Mesendoderm (in vitro differentiated cells): ENCODE data around the gene NAE1.

Experiments used
- DNase-seq: peaks from one replicate; pipeline ENCODE4 v3.0.0; 2013
- H2AK5ac ChIP-seq: 2 replicates; pipeline ENCODE4 v1.6.1; 2013; ENCODE audit warnings: low read length, inconsistent platforms
- H2BK120ac ChIP-seq: 2 replicates; pipeline ENCODE4 v1.6.1; 2013; ENCODE audit warnings: low read depth, mild to moderate bottlenecking, low read length, moderate library complexity, mixed read lengths
- H2BK15ac ChIP-seq: replicated peaks from 2 replicates; pipeline ENCODE4 v1.6.1; 2013; ENCODE audit warnings: low read depth, mild to moderate bottlenecking, moderate library complexity
- H2BK5ac ChIP-seq: 2 replicates; pipeline ENCODE4 v1.6.1; 2013; ENCODE audit warnings: low read length, inconsistent platforms
- H3K18ac ChIP-seq: 2 replicates; pipeline ENCODE4 v1.6.1; 2013; ENCODE audit warnings: mild to moderate bottlenecking, low read length, mixed read lengths
- H3K23ac ChIP-seq: one replicate; pipeline ENCODE4 v1.6.1; 2013; ENCODE audit warnings: low read length
- H3K27ac ChIP-seq: 2 replicates; pipeline ENCODE4 v1.5.1; 2013; ENCODE audit warnings: low read depth, mild to moderate bottlenecking, inconsistent platforms, low read length, moderate library complexity
- H3K27me3 ChIP-seq: 2 replicates; pipeline ENCODE4 v1.6.1; 2013; ENCODE audit warnings: low read length, control low read depth, mild to moderate bottlenecking, inconsistent platforms; ENCODE audit not compliant: insufficient read depth, poor library complexity
- H3K36me3 ChIP-seq: 2 replicates; pipeline ENCODE4 v1.6.1; 2013; ENCODE audit warnings: low read length, inconsistent platforms; ENCODE audit not compliant: control insufficient read depth, insufficient read depth
- H3K4ac ChIP-seq: one replicate; pipeline ENCODE4 v1.6.1; 2013; ENCODE audit warnings: low read depth, mild to moderate bottlenecking, low read length, moderate library complexity
- H3K4me1 ChIP-seq: 2 replicates; pipeline ENCODE4 v1.6.1; 2013; ENCODE audit warnings: low read depth, low read length, inconsistent platforms; ENCODE audit not compliant: control insufficient read depth
- H3K4me2 ChIP-seq: 2 replicates; pipeline ENCODE4 v1.6.1; 2013; ENCODE audit warnings: low read length
- H3K4me3 ChIP-seq: 2 replicates; pipeline ENCODE4 v1.5.1; 2013; ENCODE audit warnings: mild to moderate bottlenecking, low read length
- H3K56ac ChIP-seq: one replicate; pipeline ENCODE4 v1.6.1; 2013; ENCODE audit warnings: low read length
- H3K79me1 ChIP-seq: 2 replicates; pipeline ENCODE4 v1.6.1; 2013; ENCODE audit warnings: low read length, inconsistent platforms
- H3K79me2 ChIP-seq: 2 replicates; pipeline ENCODE4 v1.6.1; 2013; ENCODE audit warnings: mild to moderate bottlenecking, low read length; ENCODE audit not compliant: control insufficient read depth, insufficient read depth
- H3K9ac ChIP-seq: 2 replicates; pipeline ENCODE4 v1.6.1; 2013; ENCODE audit warnings: low read length, inconsistent platforms
- H4K5ac ChIP-seq: one replicate; pipeline ENCODE4 v1.6.1; 2013; ENCODE audit warnings: low read length
- H4K8ac ChIP-seq: one replicate; pipeline ENCODE4 v1.6.1; 2013; ENCODE audit warnings: low read depth, mild to moderate bottlenecking, control low read depth, low read length, moderate library complexity
- WGBS: extraction: QIAGEN DNeasy Blood & Tissue Kit; methylation state at CpG from one replicate; pipeline ENCODE4 v1.1.7; 2013; ENCODE audit warnings: low lambda C conversion rate, missing lambda C conversion rate; ENCODE audit not compliant: insufficient coverage; ENCODE audit errors: extremely low coverage; 5-methylcytosine and 5-hydroxymethylcytosine counted together

Gene NAE1

GRCh38 chr16:66844342-66845079 is 13.7 kb upstream of the NAE1 start, which contains the start of gene CA7:
CA7 (plus strand) TSS chr16:66844414; CDS start chr16:66844488, 74 bp downstream.
- Histone ChIP-seq H3K4ac (no peak within 1 kb of the TSS), H2BK5ac (no peak within 1 kb of the TSS)
- WGBS: no CpG with 5 or more reads among the region's 79 CpGs

DNA sequence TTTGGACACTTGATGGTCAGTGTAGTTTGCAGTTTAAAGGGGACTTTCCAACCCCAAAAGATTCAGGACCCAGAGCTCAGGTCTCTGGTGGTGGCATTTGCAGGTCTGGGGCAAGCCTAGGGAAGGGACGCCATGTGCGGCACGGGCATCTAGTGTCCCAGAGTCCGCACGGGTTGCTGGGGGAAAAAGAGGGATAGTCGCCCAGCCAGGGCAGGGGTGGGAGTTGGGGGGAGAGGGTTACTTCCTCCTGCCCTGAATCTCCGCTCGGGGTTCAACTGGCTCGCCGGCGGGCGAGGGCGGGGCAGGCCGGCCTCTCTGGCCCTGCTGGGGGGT is 13.2 kb upstream of the NAE1 start:
- H3K4me2 ChIP-seq: no peak overlapping the region
- H3K9ac ChIP-seq: no peak overlapping the region
- no peak overlapping the region for H3K4me3 ChIP-seq
- H3K27me3 ChIP-seq: peaks cover 23% of the 10 kb centered on the region
- no peak overlapping the region for H2BK120ac ChIP-seq
- H3K79me2 ChIP-seq: no peaks in the 10 kb centered on the region
- H2AK5ac ChIP-seq: no peak overlapping the region
- no peaks in the 10 kb centered on the region for H3K36me3 ChIP-seq
- DNase-seq: no peak
- H2BK5ac ChIP-seq: no peak overlapping the region
- no peaks in the 10 kb centered on the region for H3K4me1 ChIP-seq
- no peaks in the 10 kb centered on the region for H3K79me1 ChIP-seq
- H4K8ac ChIP-seq: no peak overlapping the region
- H3K23ac ChIP-seq: no peak overlapping the region
- H3K18ac ChIP-seq: no peak overlapping the region
- H2BK15ac ChIP-seq: no peak overlapping the region
- no peak overlapping the region for H3K56ac ChIP-seq
- no CpG with 5 or more reads among the region's 14 CpGs for WGBS
- no peak overlapping the region for H4K5ac ChIP-seq
- no peak overlapping the region for H3K4ac ChIP-seq
- no peak overlapping the region for H3K27ac ChIP-seq

More at GRCh38 chr16:66844342-66845079, 13.7 kb upstream of the NAE1 start, which contains the start of gene CA7:
- H3K56ac ChIP-seq: peak within 1 kb of the TSS; percentile 49
- peaks cover 23% of the 10 kb centered on the region for H3K27me3 ChIP-seq
- no peaks in the 10 kb centered on the region for H3K79me2 ChIP-seq
- no peaks in the 10 kb centered on the region for H3K79me1 ChIP-seq
- no peak within 1 kb of the TSS for H2BK120ac ChIP-seq
- no peak within 1 kb of the TSS for H3K18ac ChIP-seq
- no peak within 1 kb of the TSS for H2AK5ac ChIP-seq
- H4K8ac ChIP-seq: no peak within 1 kb of the TSS
- H3K27ac ChIP-seq: no peak within 1 kb of the TSS
- no peak within 1 kb of the TSS for H3K23ac ChIP-seq
- peak within 1 kb of the TSS; percentile 49 for H3K4me2 ChIP-seq
- H3K4me3 ChIP-seq: peak within 1 kb of the TSS; percentile 3
- no peak for DNase-seq
- H3K4me1 ChIP-seq: no peaks in the 10 kb centered on the region
- H4K5ac ChIP-seq: no peak within 1 kb of the TSS
- no peak within 1 kb of the TSS for H2BK15ac ChIP-seq
- H3K9ac ChIP-seq: peak within 1 kb of the TSS; percentile 36
- no peaks in the 10 kb centered on the region for H3K36me3 ChIP-seq

- H4K5ac ChIP-seq: no peak overlapping the region
- H2BK15ac ChIP-seq: no peak overlapping the region
- H4K8ac ChIP-seq: no peak overlapping the region
- no peak overlapping the region for H3K4ac ChIP-seq
- H3K79me1 ChIP-seq: no peaks in the 10 kb centered on the region
- no peak overlapping the region for H2BK5ac ChIP-seq
- no peak overlapping the region for H3K4me3 ChIP-seq
- no peak for DNase-seq
- H3K79me2 ChIP-seq: no peaks in the 10 kb centered on the region
- no peak overlapping the region for H3K9ac ChIP-seq
- no peak overlapping the region for H3K27ac ChIP-seq
- no peak overlapping the region for H3K23ac ChIP-seq
- no peaks in the 10 kb centered on the region for H3K36me3 ChIP-seq
- H3K56ac ChIP-seq: no peak overlapping the region
- WGBS: no CpG with 5 or more reads among the region's 2 CpGs
- no peak overlapping the region for H2AK5ac ChIP-seq
- peaks cover 23% of the 10 kb centered on the region for H3K27me3 ChIP-seq
- H3K18ac ChIP-seq: no peak overlapping the region
- no peak overlapping the region for H2BK120ac ChIP-seq
- no peaks in the 10 kb centered on the region for H3K4me1 ChIP-seq
- no peak overlapping the region for H3K4me2 ChIP-seq
Measured at GRCh38 chr16:66843191-66843590, 12.4 kb upstream of the NAE1 start.

GRCh38 chr16:66842765-66843164 is 12.0 kb upstream of the NAE1 start:
- Histone ChIP-seq H3K79me2 (no peaks in the 10 kb centered on the region), H3K4me3 (no peak overlapping the region), H2BK120ac (no peak overlapping the region), H2BK15ac (no peak overlapping the region), H4K8ac (no peak overlapping the region), H3K36me3 (no peaks in the 10 kb centered on the region), H3K9ac (no peak overlapping the region), H3K27me3 (peaks cover 23% of the 10 kb centered on the region), H3K56ac (no peak overlapping the region), H3K79me1 (no peaks in the 10 kb centered on the region), H3K4me2 (no peak overlapping the region), H3K4me1 (no peaks in the 10 kb centered on the region), H2BK5ac (no peak overlapping the region), H3K27ac (no peak overlapping the region), H3K23ac (no peak overlapping the region), H3K4ac (no peak overlapping the region), H4K5ac (no peak overlapping the region), H2AK5ac (no peak overlapping the region), H3K18ac (no peak overlapping the region)
- no CpG with 5 or more reads among the region's 7 CpGs for WGBS
- no peak for DNase-seq

DNA sequence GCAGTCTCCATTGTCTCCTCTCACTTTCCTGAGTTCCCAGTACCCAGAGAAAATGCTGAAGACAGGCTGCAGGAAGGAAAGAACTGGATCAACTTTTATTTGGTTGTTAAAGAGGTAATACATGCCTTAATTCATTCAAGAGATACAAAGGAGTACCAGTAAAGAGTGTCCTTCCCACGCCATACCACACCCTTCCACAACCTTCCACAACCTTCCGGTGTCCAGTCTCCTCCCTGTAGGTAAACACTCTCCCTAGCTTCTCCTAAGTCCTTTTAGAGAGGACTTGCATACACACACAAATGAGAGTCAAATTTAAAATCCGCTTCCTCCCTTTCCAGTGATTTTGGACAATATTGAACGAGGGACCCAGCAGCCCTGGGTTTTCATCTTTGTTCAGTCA is 10.6 kb upstream of the NAE1 start:
- DNase-seq: no peak
- Histone ChIP-seq H3K36me3 (no peaks in the 10 kb centered on the region), H3K4me3 (no peak overlapping the region), H2BK5ac (no peak overlapping the region), H3K56ac (no peak overlapping the region), H3K9ac (no peak overlapping the region), H2AK5ac (no peak overlapping the region), H3K18ac (no peak overlapping the region), H3K4me2 (no peak overlapping the region), H3K4ac (no peak overlapping the region), H3K27me3 (peaks cover 22% of the 10 kb centered on the region), H3K23ac (no peak overlapping the region), H4K5ac (no peak overlapping the region), H3K27ac (no peak overlapping the region), H4K8ac (no peak overlapping the region), H3K79me1 (no peaks in the 10 kb centered on the region), H3K79me2 (no peaks in the 10 kb centered on the region), H2BK120ac (no peak overlapping the region), H2BK15ac (no peak overlapping the region), H3K4me1 (no peaks in the 10 kb centered on the region)
- WGBS: no CpG with 5 or more reads among the region's 4 CpGs

GRCh38 chr16:66840883-66841282 is 10.1 kb upstream of the NAE1 start:
- no peak overlapping the region for H2AK5ac ChIP-seq
- no peak overlapping the region for H3K4ac ChIP-seq
- H2BK5ac ChIP-seq: no peak overlapping the region
- no peaks in the 10 kb centered on the region for H3K79me1 ChIP-seq
- no peak overlapping the region for H3K56ac ChIP-seq
- H3K18ac ChIP-seq: no peak overlapping the region
- H4K5ac ChIP-seq: no peak overlapping the region
- H3K23ac ChIP-seq: no peak overlapping the region
- no peak overlapping the region for H2BK15ac ChIP-seq
- no peaks in the 10 kb centered on the region for H3K79me2 ChIP-seq
- no peak overlapping the region for H3K4me2 ChIP-seq
- peaks cover 19% of the 10 kb centered on the region for H3K27me3 ChIP-seq
- no peaks in the 10 kb centered on the region for H3K36me3 ChIP-seq
- no CpG with 5 or more reads among the region's 3 CpGs for WGBS
- no peak overlapping the region for H3K4me3 ChIP-seq
- no peak overlapping the region for H2BK120ac ChIP-seq
- H3K27ac ChIP-seq: no peak overlapping the region
- no peaks in the 10 kb centered on the region for H3K4me1 ChIP-seq
- DNase-seq: no peak
- no peak overlapping the region for H3K9ac ChIP-seq
- no peak overlapping the region for H4K8ac ChIP-seq
